H9 (cell line): ENCODE measurements around the gene LRRC51. TPM values are rescaled to one million over a fixed set of nuclear protein-coding genes. Genes with fewer than 3 reads are reported as not detected.
A peak's percentile ranks its signal among the peaks of the same experiment; 100 is the strongest.

Experiments used
- DNase-seq: peaks from one replicate; pipeline ENCODE4 v3.0.0-alpha.2; 2017
- H2AFZ ChIP-seq: one replicate; pipeline ENCODE4 v1.6.1; 2013; ENCODE audit warnings: mild to moderate bottlenecking, low read length, control low read depth, moderate library complexity
- H2AK5ac ChIP-seq: 2 replicates; pipeline ENCODE4 v1.6.1; 2013; ENCODE audit warnings: low read length, control low read depth, mixed read lengths; ENCODE audit not compliant: insufficient read length
- H2BK120ac ChIP-seq: one replicate; pipeline ENCODE4 v1.6.1; 2013; ENCODE audit warnings: low read depth, mild to moderate bottlenecking, low read length, control low read depth, inconsistent platforms; ENCODE audit not compliant: poor library complexity, severe bottlenecking
- H2BK12ac ChIP-seq: 2 replicates; pipeline ENCODE4 v1.6.1; 2013; ENCODE audit warnings: low read length, control low read depth, mixed read lengths, low read depth; ENCODE audit not compliant: insufficient read length
- H2BK15ac ChIP-seq: 2 replicates; pipeline ENCODE4 v1.6.1; 2013; ENCODE audit warnings: low read depth, low read length, control low read depth
- H2BK20ac ChIP-seq: one replicate; pipeline ENCODE4 v1.6.1; 2013; ENCODE audit warnings: low read depth, mild to moderate bottlenecking, low read length, control low read depth, inconsistent platforms; ENCODE audit not compliant: poor library complexity, severe bottlenecking
- H2BK5ac ChIP-seq: 2 replicates; pipeline ENCODE4 v1.6.1; 2013; ENCODE audit warnings: low read length, control low read depth, mixed read lengths; ENCODE audit not compliant: insufficient read length
- H3K14ac ChIP-seq: 2 replicates; pipeline ENCODE4 v1.6.1; 2013; ENCODE audit warnings: low read length, control low read depth; ENCODE audit not compliant: insufficient read depth
- H3K18ac ChIP-seq: 2 replicates; pipeline ENCODE4 v1.6.1; 2013; ENCODE audit warnings: low read depth, mild to moderate bottlenecking, mixed read lengths, low read length, control low read depth; ENCODE audit not compliant: insufficient read length
- H3K23ac ChIP-seq: 2 replicates; pipeline ENCODE4 v1.6.1; 2013; ENCODE audit warnings: low read length, control low read depth, mixed read lengths, low read depth; ENCODE audit not compliant: insufficient read length
- H3K23me2 ChIP-seq: 2 replicates; pipeline ENCODE4 v1.6.1; 2013; ENCODE audit warnings: low read depth, mild to moderate bottlenecking, mixed read lengths, low read length, control low read depth; ENCODE audit not compliant: insufficient read length, poor library complexity, severe bottlenecking
- H3K27ac ChIP-seq: 2 replicates; pipeline ENCODE4 v1.5.1; 2013; ENCODE audit warnings: low read length, control low read depth, mixed read lengths, low read depth; ENCODE audit not compliant: insufficient read length
- H3K27me3 ChIP-seq: 2 replicates; pipeline ENCODE4 v1.6.1; 2013; ENCODE audit warnings: low read length, control low read depth, inconsistent platforms; ENCODE audit not compliant: insufficient read depth
- H3K4ac ChIP-seq: 2 replicates; pipeline ENCODE4 v1.6.1; 2013; ENCODE audit warnings: low read depth, mild to moderate bottlenecking, control low read depth, inconsistent platforms, low read length, moderate library complexity
- H3K4me1 ChIP-seq: 2 replicates; pipeline ENCODE4 v1.6.1; 2013; ENCODE audit warnings: low read length, control low read depth, inconsistent platforms; ENCODE audit not compliant: insufficient read depth
- H3K4me2 ChIP-seq: 2 replicates; pipeline ENCODE4 v1.6.1; 2013; ENCODE audit warnings: low read length, control low read depth, mixed read lengths; ENCODE audit not compliant: insufficient read length, insufficient read depth
- H3K56ac ChIP-seq: 2 replicates; pipeline ENCODE4 v1.6.1; 2013; ENCODE audit warnings: low read depth, mild to moderate bottlenecking, mixed read lengths, low read length, control low read depth; ENCODE audit not compliant: insufficient read length
- H3K79me1 ChIP-seq: 2 replicates; pipeline ENCODE4 v1.6.1; 2013; ENCODE audit warnings: low read depth, mild to moderate bottlenecking, moderate library complexity, low read length, control low read depth, inconsistent platforms; ENCODE audit not compliant: insufficient read depth, poor library complexity, severe bottlenecking
- H3K79me2 ChIP-seq: 2 replicates; pipeline ENCODE4 v1.6.1; 2013; ENCODE audit warnings: low read length, control low read depth, inconsistent platforms; ENCODE audit not compliant: insufficient read depth
- H3K9ac ChIP-seq: 2 replicates; pipeline ENCODE4 v1.6.1; 2013; ENCODE audit warnings: low read length, control low read depth, mixed read lengths; ENCODE audit not compliant: insufficient read length; ENCODE audit errors: extremely low read depth
- H3K9me3 ChIP-seq: one replicate; pipeline ENCODE4 v1.6.1; 2013; ENCODE audit warnings: low read depth, low read length, inconsistent platforms; ENCODE audit not compliant: control insufficient read depth
- H3T11ph ChIP-seq: one replicate; pipeline ENCODE4 v1.6.1; 2013; ENCODE audit warnings: mild to moderate bottlenecking, low read length, control low read depth, inconsistent platforms
- H4K20me1 ChIP-seq: one replicate; pipeline ENCODE4 v1.6.1; 2013; ENCODE audit not compliant: control insufficient read depth, insufficient read length, insufficient read depth
- H4K5ac ChIP-seq: 2 replicates; pipeline ENCODE4 v1.6.1; 2013; ENCODE audit warnings: low read depth, mild to moderate bottlenecking, mixed read lengths, low read length, control low read depth; ENCODE audit not compliant: insufficient read length
- H4K8ac ChIP-seq: replicated peaks from 2 replicates; pipeline ENCODE4 v1.6.1; 2013; ENCODE audit warnings: low read length, control low read depth, mixed read lengths, low read depth; ENCODE audit not compliant: insufficient read length
- H4K91ac ChIP-seq: 2 replicates; pipeline ENCODE4 v1.6.1; 2013; ENCODE audit warnings: low read depth, mild to moderate bottlenecking, moderate library complexity, mixed read lengths, low read length, control low read depth; ENCODE audit not compliant: insufficient read length
- H3K27ac Mint-ChIP-seq, 3 experiments: 2 replicates in 2 of 3; 3 replicates in 1 of 3; pipeline ENCODE4 v1.8.0; 2020 to 2021; ENCODE audit warnings: mixed read lengths in 3 of 3, mild to moderate bottlenecking in 1 of 3, moderate library complexity in 1 of 3
- H3K27me3 Mint-ChIP-seq: 2 replicates; pipeline ENCODE4 v1.8.0; 2021; ENCODE audit warnings: low read depth, mild to moderate bottlenecking, moderate library complexity, mixed read lengths
- H3K36me3 Mint-ChIP-seq, 3 experiments: 2 replicates in 2 of 3; 3 replicates in 1 of 3; pipeline ENCODE4 v1.8.0; 2020 to 2021; ENCODE audit warnings: low read depth in 3 of 3, mixed read lengths in 3 of 3; ENCODE audit not compliant: insufficient read depth in 1 of 3
- H3K4me1 Mint-ChIP-seq, 2 experiments: 2 replicates each; pipeline ENCODE4 v1.8.0; 2020; ENCODE audit warnings: mixed read lengths in 2 of 2
- H3K4me3 Mint-ChIP-seq, 2 experiments: 2 replicates in 1 of 2; 3 replicates in 1 of 2; pipeline ENCODE4 v1.8.0; 2020 to 2021; ENCODE audit warnings: mild to moderate bottlenecking in 2 of 2, mixed read lengths in 2 of 2, moderate library complexity in 1 of 2
- H3K9me3 Mint-ChIP-seq, 2 experiments: 2 replicates in 1 of 2; 3 replicates in 1 of 2; pipeline ENCODE4 v1.8.0; 2020; ENCODE audit warnings: mild to moderate bottlenecking in 2 of 2, mixed read lengths in 2 of 2, moderate library complexity in 1 of 2
- total RNA-seq: library from RNA; stranded (reverse); gene quantifications from 2 replicates; pipeline ENCODE4 v1.2.1, GENCODE V29; 2021
- TF ChIP-seq, protein P1 (sequence below): fragments of 200-600 bp; sonication (generic); conservative IDR thresholded peaks from 3 replicates; pipeline ENCODE4 v1.8.0; 2021; ENCODE audit warnings: antibody characterized with exemption, mild to moderate bottlenecking

LRRC51 gene
- total RNA-seq, 1 experiment from 2014 or later: 3.1 TPM

DNA sequence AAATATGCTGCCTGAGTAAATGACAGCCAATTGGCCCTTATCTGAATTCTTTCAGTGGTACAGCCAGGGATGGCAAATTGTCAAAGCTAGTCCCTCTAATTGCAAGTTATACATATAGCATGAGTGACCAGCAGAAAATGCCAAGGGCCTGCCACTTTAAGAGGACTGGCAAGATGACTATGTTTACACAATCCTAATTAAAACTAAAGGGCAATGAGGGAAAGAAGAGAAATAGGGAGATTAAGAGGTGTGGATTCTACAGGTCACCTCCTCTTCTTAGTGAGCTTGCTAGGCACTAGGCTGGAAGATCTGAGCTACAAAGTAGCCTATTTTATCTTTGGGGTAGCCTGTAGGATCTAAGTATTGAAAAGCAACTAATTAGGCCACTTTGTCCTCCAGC is 13.8 kb upstream of the LRRC51 start:
- Histone ChIP-seq H3K4me1 (no peaks in the 10 kb centered on the region), H4K91ac (no peak overlapping the region), H3T11ph (no peak overlapping the region), H2AK5ac (no peak overlapping the region), H2BK12ac (no peak overlapping the region), H3K23me2 (no peaks in the 10 kb centered on the region), H3K14ac (no peak overlapping the region), H3K9me3 (no peaks in the 10 kb centered on the region), H3K4me2 (no peak overlapping the region), H2BK15ac (no peak overlapping the region), H3K27me3 (no peaks in the 10 kb centered on the region), H3K23ac (no peak overlapping the region), H4K20me1 (no peaks in the 10 kb centered on the region), H2BK120ac (no peak overlapping the region), H3K79me1 (peaks cover 4% of the 10 kb centered on the region), H3K18ac (no peak overlapping the region), H3K4ac (no peak overlapping the region), H3K27ac (no peak overlapping the region), H3K79me2 (peaks cover 2% of the 10 kb centered on the region; the same call in 1 of the 2 replicates), H2BK5ac (no peak overlapping the region), H4K5ac (no peak overlapping the region), H3K56ac (no peak overlapping the region), H3K9ac (no peak overlapping the region), H2BK20ac (no peak overlapping the region), H2AFZ (no peak overlapping the region), H4K8ac (no peak overlapping the region)
- Mint-ChIP-seq H3K27me3 (no peaks in the 10 kb centered on the region), H3K27ac (peak overlapping the region in 2 of 3 experiments; percentile 48 to 72; a peak in 2 of 7 replicates), H3K36me3 (peaks cover 1 to 31% (median 24%) of the 10 kb centered on the region in 3 experiments; a peak in 5 of 7 replicates), H3K4me3 (no peak overlapping the region), H3K4me1 (peaks cover 22 to 28% of the 10 kb centered on the region in 2 experiments), H3K9me3 (no peaks in the 10 kb centered on the region)
- DNase-seq: no peak
- TF ChIP-seq, protein P1, sequence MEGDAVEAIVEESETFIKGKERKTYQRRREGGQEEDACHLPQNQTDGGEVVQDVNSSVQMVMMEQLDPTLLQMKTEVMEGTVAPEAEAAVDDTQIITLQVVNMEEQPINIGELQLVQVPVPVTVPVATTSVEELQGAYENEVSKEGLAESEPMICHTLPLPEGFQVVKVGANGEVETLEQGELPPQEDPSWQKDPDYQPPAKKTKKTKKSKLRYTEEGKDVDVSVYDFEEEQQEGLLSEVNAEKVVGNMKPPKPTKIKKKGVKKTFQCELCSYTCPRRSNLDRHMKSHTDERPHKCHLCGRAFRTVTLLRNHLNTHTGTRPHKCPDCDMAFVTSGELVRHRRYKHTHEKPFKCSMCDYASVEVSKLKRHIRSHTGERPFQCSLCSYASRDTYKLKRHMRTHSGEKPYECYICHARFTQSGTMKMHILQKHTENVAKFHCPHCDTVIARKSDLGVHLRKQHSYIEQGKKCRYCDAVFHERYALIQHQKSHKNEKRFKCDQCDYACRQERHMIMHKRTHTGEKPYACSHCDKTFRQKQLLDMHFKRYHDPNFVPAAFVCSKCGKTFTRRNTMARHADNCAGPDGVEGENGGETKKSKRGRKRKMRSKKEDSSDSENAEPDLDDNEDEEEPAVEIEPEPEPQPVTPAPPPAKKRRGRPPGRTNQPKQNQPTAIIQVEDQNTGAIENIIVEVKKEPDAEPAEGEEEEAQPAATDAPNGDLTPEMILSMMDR: no peak
